Brain microvascular endothelial cell (primary cell): ENCODE measurements around the gene LRMDA.

Experiments
- DNase-seq: peaks from one replicate; pipeline ENCODE4 v3.0.0-alpha.2; 2020
- H3K27ac ChIP-seq: fragments of 250-450 bp; sonication (Bioruptor Pico); 2 replicates; pipeline ENCODE4 v1.5.1; 2020; ENCODE audit warnings: mild to moderate bottlenecking, moderate library complexity
- H3K27me3 ChIP-seq: fragments of 250-450 bp; sonication (Bioruptor Pico); replicated peaks from 2 replicates; pipeline ENCODE4 v1.5.1; 2020; ENCODE audit warnings: mild to moderate bottlenecking
- H3K36me3 ChIP-seq: fragments of 250-450 bp; sonication (Bioruptor Pico); replicated peaks from 2 replicates; pipeline ENCODE4 v1.5.1; 2020; ENCODE audit warnings: mild to moderate bottlenecking
- H3K4me3 ChIP-seq: 2 replicates; pipeline ENCODE4 v1.5.1; 2011; ENCODE audit warnings: low read depth, mild to moderate bottlenecking, control low read depth, low read length, moderate library complexity
- in situ Hi-C: cut with HindIII; loops from 2 replicates; pipeline ENCODE4 v1.10.0; 2017; ENCODE audit warnings: low sequenced_read_pairs, low pct_ligation_motif_present
- TF ChIP-seq, protein P1 (sequence below): IDR thresholded peaks from 2 replicates; pipeline ENCODE4 v1.5.1; 2011; ENCODE audit warnings: low read depth, mild to moderate bottlenecking, moderate library complexity, low read length, control low read depth, inconsistent platforms; ENCODE audit errors: missing control alignments

LRMDA gene

GRCh38 chr10:76447578-76447977, 1016.2 kb downstream of the LRMDA start:
- Histone ChIP-seq H3K4me3 (no peak overlapping the region), H3K27ac (no peak overlapping the region), H3K36me3 (no peaks in the 10 kb centered on the region), H3K27me3 (no peaks in the 10 kb centered on the region)
- TF ChIP-seq, protein P1, sequence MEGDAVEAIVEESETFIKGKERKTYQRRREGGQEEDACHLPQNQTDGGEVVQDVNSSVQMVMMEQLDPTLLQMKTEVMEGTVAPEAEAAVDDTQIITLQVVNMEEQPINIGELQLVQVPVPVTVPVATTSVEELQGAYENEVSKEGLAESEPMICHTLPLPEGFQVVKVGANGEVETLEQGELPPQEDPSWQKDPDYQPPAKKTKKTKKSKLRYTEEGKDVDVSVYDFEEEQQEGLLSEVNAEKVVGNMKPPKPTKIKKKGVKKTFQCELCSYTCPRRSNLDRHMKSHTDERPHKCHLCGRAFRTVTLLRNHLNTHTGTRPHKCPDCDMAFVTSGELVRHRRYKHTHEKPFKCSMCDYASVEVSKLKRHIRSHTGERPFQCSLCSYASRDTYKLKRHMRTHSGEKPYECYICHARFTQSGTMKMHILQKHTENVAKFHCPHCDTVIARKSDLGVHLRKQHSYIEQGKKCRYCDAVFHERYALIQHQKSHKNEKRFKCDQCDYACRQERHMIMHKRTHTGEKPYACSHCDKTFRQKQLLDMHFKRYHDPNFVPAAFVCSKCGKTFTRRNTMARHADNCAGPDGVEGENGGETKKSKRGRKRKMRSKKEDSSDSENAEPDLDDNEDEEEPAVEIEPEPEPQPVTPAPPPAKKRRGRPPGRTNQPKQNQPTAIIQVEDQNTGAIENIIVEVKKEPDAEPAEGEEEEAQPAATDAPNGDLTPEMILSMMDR: no peak
- no peak for DNase-seq
- in situ Hi-C loops: no loop called here

DNA sequence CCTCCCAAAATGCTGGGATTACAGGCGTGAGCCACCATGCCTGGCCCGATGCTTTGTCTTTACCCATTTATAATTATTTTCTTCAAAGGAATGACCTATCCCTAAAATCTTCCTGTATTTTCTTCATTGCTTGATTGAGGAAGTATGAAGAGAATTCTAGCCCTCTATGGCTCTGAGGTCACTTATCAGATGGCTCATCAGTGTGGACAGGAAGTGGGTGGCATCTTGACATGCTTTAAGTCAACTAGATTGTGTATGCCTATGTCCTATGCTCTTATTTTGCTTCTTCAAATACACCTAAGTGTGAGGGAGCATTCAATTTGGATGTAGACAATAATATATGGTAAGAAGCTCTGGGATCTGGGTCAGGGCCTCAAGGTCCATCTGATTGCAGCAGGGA, 1020.5 kb downstream of the LRMDA start:
- no peaks in the 10 kb centered on the region for H3K27me3 ChIP-seq
- no peak for DNase-seq
- in situ Hi-C loops: no loop called here
- H3K4me3 ChIP-seq: no peak overlapping the region
- no peak overlapping the region for H3K27ac ChIP-seq
- TF ChIP-seq, protein P1: no peak
- no peaks in the 10 kb centered on the region for H3K36me3 ChIP-seq

GRCh38 chr10:76453332-76453731, 1021.9 kb downstream of the LRMDA start:
- DNase-seq: no peak
- in situ Hi-C loops: no loop called here

GRCh38 chr10:76453997-76454396, 1022.6 kb downstream of the LRMDA start:
- Histone ChIP-seq H3K4me3 (no peak overlapping the region), H3K27ac (peak overlapping the region; percentile 46), H3K36me3 (no peaks in the 10 kb centered on the region), H3K27me3 (no peaks in the 10 kb centered on the region)
- DNase-seq: no peak
- TF ChIP-seq, protein P1: no peak
- in situ Hi-C loops: no loop called here

More at GRCh38 chr10:76453332-76453731, 1021.9 kb downstream of the LRMDA start:
- Histone ChIP-seq H3K27ac (no peak overlapping the region), H3K27me3 (no peaks in the 10 kb centered on the region), H3K36me3 (no peaks in the 10 kb centered on the region), H3K4me3 (no peak overlapping the region)
- TF ChIP-seq, protein P1: no peak

- no peak for DNase-seq
- Histone ChIP-seq H3K36me3 (no peaks in the 10 kb centered on the region), H3K27me3 (no peaks in the 10 kb centered on the region), H3K27ac (peak overlapping the region; percentile 46), H3K4me3 (no peak overlapping the region)
- in situ Hi-C loops: no loop called here
- TF ChIP-seq, protein P1: no peak
Measured at GRCh38 chr10:76454506-76455140, 1023.2 kb downstream of the LRMDA start.

DNA sequence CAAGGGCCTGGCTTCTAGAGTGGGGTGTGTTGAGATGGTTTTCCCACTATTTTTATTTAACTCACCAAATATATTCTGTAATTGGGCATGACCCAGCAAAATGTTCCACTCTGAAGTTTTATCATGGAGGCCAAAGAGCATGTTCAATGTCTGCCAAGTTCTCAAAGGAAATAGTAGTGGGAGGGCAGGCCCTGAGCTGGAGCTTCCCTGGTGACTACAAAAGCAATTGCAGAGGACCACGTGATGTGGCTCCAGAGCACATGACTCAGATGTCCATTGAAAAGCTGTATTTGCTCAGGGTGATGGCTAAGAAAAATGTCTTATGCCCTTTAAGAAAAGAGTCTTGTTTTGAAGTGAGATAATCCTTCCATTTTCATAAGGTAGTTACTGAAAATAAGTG, 1024.8 kb downstream of the LRMDA start:
- no peaks in the 10 kb centered on the region for H3K36me3 ChIP-seq
- no peak overlapping the region for H3K4me3 ChIP-seq
- peak; percentile 54 for DNase-seq
- TF ChIP-seq, protein P1: no peak
- no peaks in the 10 kb centered on the region for H3K27me3 ChIP-seq
- no peak overlapping the region for H3K27ac ChIP-seq
- in situ Hi-C loops: no loop called here
